A673 (cell line): ENCODE data around the gene TNFRSF25. TPM values are rescaled to one million over a fixed set of nuclear protein-coding genes. Genes with fewer than 3 reads are reported as not detected.

Experiments
- BruUV-seq: library from RNA; stranded (reverse); fragments of 400-500 nt; replicated peaks from 2 replicates; lab custom pipeline; 2021; lab: Mats Ljungman, UMichigan
- CTCF ChIA-PET: fragments of 300-600 bp; sonication (Branson Sonifier 250); formaldehyde crosslinking; loops from one replicate; lab custom pipeline; 2022; ENCODE audit warnings: antibody characterized with exemption; lab: Charles Lee
- POLR2A ChIA-PET: fragments of 300-600 bp; sonication (Branson Sonifier 250); formaldehyde crosslinking; loops from one replicate; lab custom pipeline; 2022; ENCODE audit warnings: antibody characterized with exemption; ENCODE audit not compliant: low non-redundant PET; lab: Charles Lee
- DNase-seq: peaks from one replicate; pipeline ENCODE4 v3.0.0-alpha.2; 2015; ENCODE audit warnings: low spot score
- H3K27ac ChIP-seq: fragments of 200-600 bp; sonication (generic); 2 replicates; pipeline ENCODE4 v1.5.1; 2016; ENCODE audit warnings: mixed run types, low read depth, mild to moderate bottlenecking, mixed read lengths, antibody characterized with exemption, low read length; ENCODE audit not compliant: poor library complexity, severe bottlenecking
- H3K27me3 ChIP-seq: fragments of 200-600 bp; sonication (generic); replicated peaks from 2 replicates; pipeline ENCODE4 v1.6.1; 2017; ENCODE audit warnings: mixed run types, low read depth, mild to moderate bottlenecking, mixed read lengths, antibody characterized with exemption, low read length; ENCODE audit not compliant: insufficient read depth, poor library complexity
- H3K36me3 ChIP-seq: fragments of 200-600 bp; sonication (generic); 2 replicates; pipeline ENCODE4 v1.6.1; 2016; ENCODE audit warnings: mixed run types, mild to moderate bottlenecking, mixed read lengths, antibody characterized with exemption, low read length; ENCODE audit not compliant: insufficient read depth, poor library complexity, severe bottlenecking
- H3K4me1 ChIP-seq: fragments of 200-600 bp; sonication (generic); 2 replicates; pipeline ENCODE4 v1.6.1; 2017; ENCODE audit warnings: mixed run types, mild to moderate bottlenecking, mixed read lengths, antibody characterized with exemption, low read length; ENCODE audit not compliant: insufficient read depth, poor library complexity, severe bottlenecking
- H3K4me3 ChIP-seq: fragments of 200-600 bp; sonication (generic); 2 replicates; pipeline ENCODE4 v1.5.1; 2016; ENCODE audit warnings: low read depth, mixed run types, mild to moderate bottlenecking, mixed read lengths, low read length; ENCODE audit not compliant: poor library complexity, severe bottlenecking
- H3K9me3 ChIP-seq: fragments of 200-600 bp; sonication (generic); 2 replicates; pipeline ENCODE4 v1.6.1; 2016; ENCODE audit warnings: mixed run types, low read depth, mild to moderate bottlenecking, mixed read lengths, antibody characterized with exemption, low read length; ENCODE audit not compliant: poor library complexity, severe bottlenecking
- CTCF ChIP-seq: fragments of 300-800, 200-600 bp; sonication (generic); conservative IDR thresholded peaks from 2 replicates; pipeline ENCODE4 v1.5.1; 2017; ENCODE audit warnings: low read depth, mild to moderate bottlenecking, antibody characterized with exemption, low read length, moderate library complexity, mixed read lengths
- EZH2 ChIP-seq: fragments of 200-600 bp; sonication (generic); IDR thresholded peaks from 2 replicates; pipeline ENCODE4 v1.6.1; 2017; ENCODE audit warnings: borderline replicate concordance, low read depth, mild to moderate bottlenecking, mixed read lengths, antibody characterized with exemption, low read length; ENCODE audit not compliant: poor library complexity, severe bottlenecking
- intact Hi-C: fragments of 100-400 bp; cut with micrococcal nuclease; formaldehyde crosslinking; loops from one replicate; pipeline ENCODE4 v1.10.0; 2022; ENCODE audit not compliant: unreplicated experiment
- total RNA-seq: library from RNA; stranded (reverse); gene quantifications from 2 replicates; pipeline ENCODE4 v1.2.3, GENCODE V29; 2021

TNFRSF25 gene
- total RNA-seq, 1 experiment from 2014 or later, result 0.97 TPM

GRCh38 chr1:6441586-6441985, 24.4 kb downstream of the TNFRSF25 start:
- peaks cover 4% of the 10 kb centered on the region for H3K27me3 ChIP-seq
- H3K27ac ChIP-seq, result no peak overlapping the region
- no peak overlapping the region for H3K4me3 ChIP-seq
- no TSS peak for BruUV-seq
- no peaks in the 10 kb centered on the region for H3K9me3 ChIP-seq
- no peaks in the 10 kb centered on the region for H3K36me3 ChIP-seq
- intact Hi-C loops, result no loop called here
- TF ChIP-seq EZH2, result no peak
- TF ChIP-seq CTCF, result no peak
- CTCF ChIA-PET, result no interaction called here
- DNase-seq, result no peak
- no peaks in the 10 kb centered on the region for H3K4me1 ChIP-seq
- POLR2A ChIA-PET, result no interaction called here

GRCh38 chr1:6440198-6441126, 25.5 kb downstream of the TNFRSF25 start:
- ChIA-PET POLR2A (interaction anchor here (0.5 kb wide), 1 partner anchor 286 kb away, joined by 3 read pairs; no protein-coding TSS in a partner anchor), CTCF (interaction anchor here (0.6 to 1.5 kb wide), 3 partner anchors 33 to 1012 kb away, joined by 3 to 4 read pairs (median 3); no protein-coding TSS in a partner anchor)
- TF ChIP-seq CTCF, result peak; percentile 38; the same call in 1 of the 2 replicates
- TF ChIP-seq EZH2, result no peak
- Histone ChIP-seq H3K36me3 (no peaks in the 10 kb centered on the region), H3K27ac (no peak overlapping the region), H3K4me3 (no peak overlapping the region), H3K9me3 (no peaks in the 10 kb centered on the region), H3K4me1 (no peaks in the 10 kb centered on the region), H3K27me3 (no peaks in the 10 kb centered on the region)
- intact Hi-C loops, result no loop called here
- no TSS peak for BruUV-seq
- peak; percentile 69 for DNase-seq

GRCh38 chr1:6438047-6438525, 27.9 kb downstream of the TNFRSF25 start:
- no peak overlapping the region for H3K4me3 ChIP-seq
- no peak overlapping the region for H3K27ac ChIP-seq
- DNase-seq, result peak; percentile 62
- no peaks in the 10 kb centered on the region for H3K4me1 ChIP-seq
- POLR2A ChIA-PET, result no interaction called here
- no TSS peak for BruUV-seq
- H3K27me3 ChIP-seq, result no peaks in the 10 kb centered on the region
- no peaks in the 10 kb centered on the region for H3K9me3 ChIP-seq
- TF ChIP-seq EZH2 (no peak), CTCF (peak; percentile 82)
- H3K36me3 ChIP-seq, result no peaks in the 10 kb centered on the region
- CTCF ChIA-PET, result interaction anchor here (0.6 to 1.8 kb wide), 11 partner anchors 11 to 235 kb away, joined by 3 to 16 read pairs (median 4); no protein-coding TSS in a partner anchor
- intact Hi-C loops, result no loop called here
